Neural progenitor cell (in vitro differentiated cells): ENCODE data around the gene TLN1.

Experiments used
- EZH2phosphoT487 ChIP-seq: fragments of 200-600 bp; sonication (generic); IDR thresholded peaks from 2 replicates; pipeline ENCODE4 v1.6.1; 2017; ENCODE audit warnings: antibody characterized with exemption
- TF ChIP-seq, protein P1 (sequence below): fragments of 200-600 bp; sonication (generic); IDR thresholded peaks from 2 replicates; pipeline ENCODE4 v1.5.1; 2017; ENCODE audit warnings: antibody characterized with exemption, mild to moderate bottlenecking

- TF ChIP-seq, protein P1, sequence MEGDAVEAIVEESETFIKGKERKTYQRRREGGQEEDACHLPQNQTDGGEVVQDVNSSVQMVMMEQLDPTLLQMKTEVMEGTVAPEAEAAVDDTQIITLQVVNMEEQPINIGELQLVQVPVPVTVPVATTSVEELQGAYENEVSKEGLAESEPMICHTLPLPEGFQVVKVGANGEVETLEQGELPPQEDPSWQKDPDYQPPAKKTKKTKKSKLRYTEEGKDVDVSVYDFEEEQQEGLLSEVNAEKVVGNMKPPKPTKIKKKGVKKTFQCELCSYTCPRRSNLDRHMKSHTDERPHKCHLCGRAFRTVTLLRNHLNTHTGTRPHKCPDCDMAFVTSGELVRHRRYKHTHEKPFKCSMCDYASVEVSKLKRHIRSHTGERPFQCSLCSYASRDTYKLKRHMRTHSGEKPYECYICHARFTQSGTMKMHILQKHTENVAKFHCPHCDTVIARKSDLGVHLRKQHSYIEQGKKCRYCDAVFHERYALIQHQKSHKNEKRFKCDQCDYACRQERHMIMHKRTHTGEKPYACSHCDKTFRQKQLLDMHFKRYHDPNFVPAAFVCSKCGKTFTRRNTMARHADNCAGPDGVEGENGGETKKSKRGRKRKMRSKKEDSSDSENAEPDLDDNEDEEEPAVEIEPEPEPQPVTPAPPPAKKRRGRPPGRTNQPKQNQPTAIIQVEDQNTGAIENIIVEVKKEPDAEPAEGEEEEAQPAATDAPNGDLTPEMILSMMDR: no peak
- TF ChIP-seq EZH2phosphoT487: no peak
Measured at GRCh38 chr9:35763181-35763580, 31.2 kb upstream of the TLN1 start.
